Psoas muscle (tissue), 8 donors: Measurements from ENCODE around the gene ELMO1. TPM values are rescaled to one million over a fixed set of nuclear protein-coding genes. Genes with fewer than 3 reads are reported as not detected.

ENCODE experiments used
- ATAC-seq, 4 donors: fragments of 200-7000 bp; cut with Tn5 transposase; one replicate each; pipeline ENCODE4 v1.9.1; 2020; ENCODE audit warnings: moderate library complexity in 3 of 4, mild to moderate bottlenecking in 2 of 4
- DNase-seq, 2 donors: peaks; one replicate each; pipeline ENCODE4 v3.0.0-alpha.2; 2020
- H3K27ac ChIP-seq: fragments of 200-600 bp; one replicate; pipeline ENCODE4 v1.8.0; 2022
- H3K27me3 ChIP-seq, 3 donors: fragments of 200-600 bp in 1 of 3; one replicate each; pipeline versions ENCODE4 v1.6.1 to v1.8.0; 2013 to 2022; ENCODE audit warnings: low read length in 2 of 3, mild to moderate bottlenecking in 2 of 3, moderate library complexity in 1 of 3; ENCODE audit not compliant: insufficient read depth in 3 of 3
- H3K36me3 ChIP-seq, 2 donors: fragments of 200-600 bp in 1 of 2; one replicate each; pipeline versions ENCODE4 v1.6.1 to v1.8.0; 2013 to 2022; ENCODE audit warnings: low read depth in 1 of 2, mild to moderate bottlenecking in 1 of 2, moderate library complexity in 1 of 2; ENCODE audit not compliant: insufficient read depth in 1 of 2
- H3K4me1 ChIP-seq: fragments of 200-600 bp; one replicate; pipeline ENCODE4 v1.8.0; 2022
- H3K4me3 ChIP-seq: fragments of 200-600 bp; one replicate; pipeline ENCODE4 v1.8.0; 2022; ENCODE audit warnings: mild to moderate bottlenecking
- H3K9me3 ChIP-seq: fragments of 200-600 bp; one replicate; pipeline ENCODE4 v1.8.0; 2022
- CTCF ChIP-seq: fragments of 200-600 bp; IDR thresholded peaks from one replicate; pipeline ENCODE4 v1.8.0; 2022; ENCODE audit warnings: antibody characterized with exemption
- WGBS, 3 donors: extraction: QIAGEN DNeasy Blood & Tissue Kit; methylation state at CpG; one replicate each; pipeline versions ENCODE4 v1.1.6 to v1.1.7; 2013; 5-methylcytosine and 5-hydroxymethylcytosine counted together
- intact Hi-C, 2 donors: fragments of 100-400 bp; cut with DNase I; formaldehyde crosslinking; loops; one replicate each; pipeline versions ENCODE4 v1.11.0 to v1.14.2; 2022
- polyA plus RNA-seq, 3 donors: library from polyadenylated mRNA; stranded (reverse); fragments of 200-250 nt; gene quantifications; one replicate each; pipeline ENCODE4 v1.2.3, GENCODE V29; 2013
- total RNA-seq, 4 donors: library from RNA; stranded (reverse); fragmentation: NEBNext Ultra II Directional in 2 of 4; extraction: Animal tissue kit (Norgen Biotek cat#: 25700) in 2 of 4; gene quantifications; one replicate each; pipeline versions ENCODE4 v1.2.1 to v1.2.4, GENCODE V29; 2021 to 2023
- donor health status: healthy with polysubstance abuse.
- donor health status: DM: no; HTN: no; CAD: no; lungs with moderate emphysema.
- donor health status: Bipolar disorder and iron deficiency.
- donor health status: healthy.
- donor health status: DM: yes; HTN: yes; CAD: no.
- donor health status: DM: no; HTN: no; CAD: no.
- donor health status: DM: no; HTN: no; CAD: no.
- donor health status: DM: yes; HTN: yes; CAD: no.

Gene ELMO1
- total and polyA plus RNA-seq, 7 donors, result 2.8 to 8.1 (median 6.9) TPM

- no peaks in the 10 kb centered on the region for H3K27me3 ChIP-seq
- H3K4me3 ChIP-seq, result no peak overlapping the region
- H3K27ac ChIP-seq, result no peak overlapping the region
- no peak for TF ChIP-seq CTCF
- no peaks in the 10 kb centered on the region for H3K9me3 ChIP-seq
- no peaks in the 10 kb centered on the region for H3K36me3 ChIP-seq
- ATAC-seq, result no peak
- intact Hi-C loops, result no loop called here
- DNase-seq, result no peak
- no peaks in the 10 kb centered on the region for H3K4me1 ChIP-seq
- WGBS, 3 donors, result 83 to 92% (median 90%) methylated on average over 2 of the region's 2 CpGs
These were observed 329.3 kb downstream of the ELMO1 start for GRCh38 chr7:37119296-37119860.

- DNase-seq (no peak), ATAC-seq (no peak)
- no peak for TF ChIP-seq CTCF
- 81 to 83% (median 81%) methylated on average over 6 of the region's 6 CpGs for WGBS, 3 donors
- H3K27ac ChIP-seq, result no peak overlapping the region
- no peaks in the 10 kb centered on the region for H3K27me3 ChIP-seq
- no peaks in the 10 kb centered on the region for H3K9me3 ChIP-seq
- no peaks in the 10 kb centered on the region for H3K4me1 ChIP-seq
- H3K4me3 ChIP-seq, result no peak overlapping the region
- intact Hi-C loops, result no loop called here
- no peaks in the 10 kb centered on the region for H3K36me3 ChIP-seq
These were observed 330.7 kb downstream of the ELMO1 start for GRCh38 chr7:37118004-37118403.

- H3K4me3 ChIP-seq, result no peak overlapping the region
- ATAC-seq, result no peak
- H3K27ac ChIP-seq, result no peak overlapping the region
- DNase-seq, result no peak
- H3K9me3 ChIP-seq, result no peaks in the 10 kb centered on the region
- H3K36me3 ChIP-seq, result no peaks in the 10 kb centered on the region
- H3K27me3 ChIP-seq, result no peaks in the 10 kb centered on the region
- intact Hi-C loops, result no loop called here
- no peaks in the 10 kb centered on the region for H3K4me1 ChIP-seq
- no peak for TF ChIP-seq CTCF
- 46 to 54% (median 49%) methylated on average over 4 of the region's 4 CpGs for WGBS, 3 donors
These were observed 331.4 kb downstream of the ELMO1 start for GRCh38 chr7:37117292-37117691.

- ATAC-seq (no peak), DNase-seq (no peak)
- 87 to 97% (median 94%) methylated on average over 1 of the region's 1 CpG for WGBS, 3 donors
- intact Hi-C loops, result no loop called here
- no peak overlapping the region for H3K4me3 ChIP-seq
- no peaks in the 10 kb centered on the region for H3K27me3 ChIP-seq
- TF ChIP-seq CTCF, result no peak
- H3K36me3 ChIP-seq, result no peaks in the 10 kb centered on the region
- H3K9me3 ChIP-seq, result no peaks in the 10 kb centered on the region
- no peak overlapping the region for H3K27ac ChIP-seq
- no peaks in the 10 kb centered on the region for H3K4me1 ChIP-seq
These were observed 332.5 kb downstream of the ELMO1 start for GRCh38 chr7:37116093-37116701.
